BJ (cell line): ENCODE data around the gene SMAD7. TPM values are rescaled to one million over a fixed set of nuclear protein-coding genes. Genes with fewer than 3 reads are reported as not detected.

Source experiments
- CTCF ChIA-PET: fragments of 350-600 bp; formaldehyde crosslinking; extraction: SDS; loops from one replicate; lab custom pipeline; 2021; ENCODE audit warnings: antibody characterized with exemption, inconsistent platforms; lab: Yijun Ruan, JAX
- POLR2A ChIA-PET: fragments of 300-600 bp; sonication (Branson Sonifier 250); formaldehyde crosslinking; extraction: SDS; loops from one replicate; lab custom pipeline; 2021; ENCODE audit warnings: antibody characterized with exemption; lab: Charles Lee
- DNase-seq: peaks from one replicate; pipeline ENCODE4 v3.0.0-alpha.2; 2011; ENCODE audit warnings: low read depth
- H3K27me3 ChIP-seq: 2 replicates; pipeline ENCODE4 v1.6.0; 2011; ENCODE audit warnings: low read length; ENCODE audit not compliant: control insufficient read depth, insufficient read depth
- H3K36me3 ChIP-seq: 2 replicates; pipeline ENCODE4 v1.5.1; 2011; ENCODE audit warnings: low read length; ENCODE audit not compliant: control insufficient read depth, insufficient read depth
- H3K4me3 ChIP-seq: 2 replicates; pipeline ENCODE4 v1.5.1; 2011; ENCODE audit warnings: low read depth, mild to moderate bottlenecking, control low read depth, low read length
- polyA minus RNA-seq: library from RNA; depleted of rRNA, polyadenylated mRNA; stranded (reverse); fragments of >200 nt; gene quantifications from 2 replicates; pipeline ENCODE4 v1.2.3, GENCODE V29; 2011; rRNA and poly(A)+ RNA removed
- polyA plus RNA-seq: library from polyadenylated mRNA; depleted of rRNA; stranded (reverse); fragments of >200 nt; gene quantifications from 2 replicates; pipeline ENCODE4 v1.2.3, GENCODE V29; 2011; rRNA removed
- TF ChIP-seq, protein P1 (sequence below): IDR thresholded peaks from 2 replicates; pipeline ENCODE4 v1.5.1; 2011; ENCODE audit warnings: low read depth, mild to moderate bottlenecking, control low read depth, inconsistent platforms, low read length, moderate library complexity; ENCODE audit not compliant: insufficient read depth

The SMAD7 gene
- polyA plus RNA-seq: 21.0 and 24.2 TPM in 2 replicates
- polyA minus RNA-seq: 38.7 and 56.0 TPM in 2 replicates

- Histone ChIP-seq H3K27me3 (no peaks in the 10 kb centered on the region), H3K36me3 (peaks cover 2% of the 10 kb centered on the region), H3K4me3 (peak within 1 kb of the TSS; percentile 90)
- POLR2A ChIA-PET: interaction anchor here (0.6 kb wide), 1 partner anchor 123 kb away, joined by 9 read pairs; no protein-coding TSS in a partner anchor
- TF ChIP-seq, protein P1, sequence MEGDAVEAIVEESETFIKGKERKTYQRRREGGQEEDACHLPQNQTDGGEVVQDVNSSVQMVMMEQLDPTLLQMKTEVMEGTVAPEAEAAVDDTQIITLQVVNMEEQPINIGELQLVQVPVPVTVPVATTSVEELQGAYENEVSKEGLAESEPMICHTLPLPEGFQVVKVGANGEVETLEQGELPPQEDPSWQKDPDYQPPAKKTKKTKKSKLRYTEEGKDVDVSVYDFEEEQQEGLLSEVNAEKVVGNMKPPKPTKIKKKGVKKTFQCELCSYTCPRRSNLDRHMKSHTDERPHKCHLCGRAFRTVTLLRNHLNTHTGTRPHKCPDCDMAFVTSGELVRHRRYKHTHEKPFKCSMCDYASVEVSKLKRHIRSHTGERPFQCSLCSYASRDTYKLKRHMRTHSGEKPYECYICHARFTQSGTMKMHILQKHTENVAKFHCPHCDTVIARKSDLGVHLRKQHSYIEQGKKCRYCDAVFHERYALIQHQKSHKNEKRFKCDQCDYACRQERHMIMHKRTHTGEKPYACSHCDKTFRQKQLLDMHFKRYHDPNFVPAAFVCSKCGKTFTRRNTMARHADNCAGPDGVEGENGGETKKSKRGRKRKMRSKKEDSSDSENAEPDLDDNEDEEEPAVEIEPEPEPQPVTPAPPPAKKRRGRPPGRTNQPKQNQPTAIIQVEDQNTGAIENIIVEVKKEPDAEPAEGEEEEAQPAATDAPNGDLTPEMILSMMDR: no peak
- CTCF ChIA-PET: interaction anchor here (0.7 kb wide), 1 partner anchor 19 kb away, joined by 4 read pairs; no protein-coding TSS in a partner anchor
- no peak for DNase-seq
These were observed at the start of gene SMAD7 for GRCh38 chr18:48950536-48951447. SMAD7 (minus strand) TSS chr18:48950965; CDS start chr18:48950424, 541 bp downstream.

- DNase-seq: no peak
- POLR2A ChIA-PET: no interaction called here
- TF ChIP-seq, protein P1: no peak
These were observed 48.8 kb upstream of the SMAD7 start for GRCh38 chr18:48999569-48999968.

GRCh38 chr18:48997985-48998831 is 47.4 kb upstream of the SMAD7 start:
- peak; percentile 96 for DNase-seq
- H3K4me3 ChIP-seq: no peak overlapping the region
- TF ChIP-seq, protein P1: no peak
- no peaks in the 10 kb centered on the region for H3K36me3 ChIP-seq
- ChIA-PET CTCF (interaction anchor here (0.8 to 1.9 kb wide), 4 partner anchors 9 to 125 kb away, joined by 3 to 10 read pairs (median 3); no protein-coding TSS in a partner anchor), POLR2A (interaction anchor here (0.6 to 0.8 kb wide), 3 partner anchors 10 to 375 kb away, joined by 4 to 5 read pairs (median 5); no protein-coding TSS in a partner anchor)
- no peaks in the 10 kb centered on the region for H3K27me3 ChIP-seq

More at GRCh38 chr18:48999569-48999968, 48.8 kb upstream of the SMAD7 start:
- Histone ChIP-seq H3K36me3 (no peaks in the 10 kb centered on the region), H3K4me3 (no peak overlapping the region), H3K27me3 (no peaks in the 10 kb centered on the region)
- CTCF ChIA-PET: no interaction called here

DNA sequence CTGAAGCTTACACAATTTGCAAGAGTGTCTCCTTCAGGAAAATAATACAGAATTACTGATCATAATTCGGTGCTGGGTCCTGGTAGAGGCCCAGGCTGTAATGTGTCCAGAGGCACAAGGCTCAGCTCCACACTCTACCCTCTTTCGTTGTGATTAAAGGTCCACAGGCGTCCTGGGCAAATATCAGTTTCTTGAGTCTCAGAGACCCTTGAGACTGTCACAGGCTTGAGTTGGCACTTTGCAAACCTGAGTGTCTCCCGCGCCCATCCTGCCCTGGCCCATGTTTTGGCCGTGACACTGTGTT is 46.9 kb upstream of the SMAD7 start:
- no peaks in the 10 kb centered on the region for H3K36me3 ChIP-seq
- no peak overlapping the region for H3K4me3 ChIP-seq
- TF ChIP-seq, protein P1: no peak
- H3K27me3 ChIP-seq: no peaks in the 10 kb centered on the region
- ChIA-PET CTCF (interaction anchor here (0.8 to 1.9 kb wide), 3 partner anchors 9 to 126 kb away, joined by 3 to 10 read pairs (median 3); no protein-coding TSS in a partner anchor), POLR2A (interaction anchor here (0.6 to 0.8 kb wide), 3 partner anchors 9 to 375 kb away, joined by 4 to 5 read pairs (median 5); no protein-coding TSS in a partner anchor)
- DNase-seq: no peak
